ENCODE data around the gene PEDS1. TPM values are rescaled to one million over a fixed set of nuclear protein-coding genes. Genes with fewer than 3 reads are reported as not detected.
A peak's percentile ranks its signal among the peaks of the same experiment; 100 is the strongest.

Gene PEDS1
- total and polyA plus RNA-seq, 2 of the 13 experiments (the other 11 are each of a cell fraction or from before 2014, with no cell fraction given), result 30.5 to 93.9 TPM

DNA sequence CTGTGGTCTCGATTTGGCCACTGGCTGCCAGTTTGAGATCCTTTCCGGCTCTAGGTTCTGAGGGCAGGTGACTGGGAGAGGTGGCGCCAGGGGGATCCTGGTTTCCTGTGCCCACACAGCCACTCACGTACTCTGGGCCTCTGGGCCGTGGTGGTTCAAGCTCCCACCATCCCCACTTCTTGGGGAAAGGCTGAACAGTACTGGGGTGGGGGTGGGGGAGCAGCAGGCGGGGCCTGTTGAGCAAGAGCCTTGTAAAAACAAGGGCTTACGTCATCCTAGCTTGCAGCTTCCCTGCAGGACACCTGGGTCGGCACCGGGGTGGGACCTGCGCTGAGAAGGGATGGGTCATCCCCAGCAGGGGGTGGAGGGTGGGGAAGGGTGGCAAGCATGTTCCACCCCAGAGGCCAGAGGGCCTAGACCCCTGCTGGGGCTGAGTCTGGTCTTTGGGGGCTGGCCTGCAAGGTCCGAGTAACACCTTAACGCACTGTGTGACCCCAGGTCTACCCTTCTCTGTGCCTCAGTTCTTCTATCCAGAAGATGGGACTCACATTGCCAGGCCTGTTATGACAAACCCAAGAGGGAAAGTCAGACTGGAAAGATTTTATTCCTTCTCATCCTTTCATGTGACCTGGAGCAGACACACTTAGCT lies 34.0 kb upstream of the PEDS1 start (continued):
- TF ChIP-seq, protein P1, sequence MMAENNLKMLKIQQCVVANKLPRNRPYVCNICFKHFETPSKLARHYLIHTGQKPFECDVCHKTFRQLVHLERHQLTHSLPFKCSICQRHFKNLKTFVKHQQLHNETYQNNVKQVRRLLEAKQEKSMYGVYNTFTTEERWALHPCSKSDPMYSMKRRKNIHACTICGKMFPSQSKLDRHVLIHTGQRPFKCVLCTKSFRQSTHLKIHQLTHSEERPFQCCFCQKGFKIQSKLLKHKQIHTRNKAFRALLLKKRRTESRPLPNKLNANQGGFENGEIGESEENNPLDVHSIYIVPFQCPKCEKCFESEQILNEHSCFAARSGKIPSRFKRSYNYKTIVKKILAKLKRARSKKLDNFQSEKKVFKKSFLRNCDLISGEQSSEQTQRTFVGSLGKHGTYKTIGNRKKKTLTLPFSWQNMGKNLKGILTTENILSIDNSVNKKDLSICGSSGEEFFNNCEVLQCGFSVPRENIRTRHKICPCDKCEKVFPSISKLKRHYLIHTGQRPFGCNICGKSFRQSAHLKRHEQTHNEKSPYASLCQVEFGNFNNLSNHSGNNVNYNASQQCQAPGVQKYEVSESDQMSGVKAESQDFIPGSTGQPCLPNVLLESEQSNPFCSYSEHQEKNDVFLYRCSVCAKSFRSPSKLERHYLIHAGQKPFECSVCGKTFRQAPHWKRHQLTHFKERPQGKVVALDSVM (CRISPR knock-in tag; IDR thresholded peaks at IDR 0.05), result no peak
- TF ChIP-seq MIER2 (CRISPR knock-in tag; IDR thresholded peaks at IDR 0.05), result no peak
- no peak for TF ChIP-seq HDAC6 (IDR thresholded peaks at IDR 0.05; ENCODE audit: low read depth, low read length)
- peak; percentile 19; the same call in 1 of the 2 replicates for TF ChIP-seq SRY (CRISPR knock-in tag; IDR thresholded peaks at IDR 0.05)
- no peak for TF ChIP-seq SP1 (IDR thresholded peaks at IDR 0.05)
- TF ChIP-seq SP1 (CRISPR knock-in tag; IDR thresholded peaks at IDR 0.05), result no peak
- peak; percentile 73; the same call in 1 of the 2 replicates for TF ChIP-seq ZNF292 (CRISPR knock-in tag; IDR thresholded peaks at IDR 0.05; ENCODE audit: borderline replicate concordance, low read depth)
- TF ChIP-seq DNMT3B (CRISPR knock-in tag; conservative IDR thresholded peaks at IDR 0.05), result no peak
- TF ChIP-seq ZNF296 (CRISPR knock-in tag; conservative IDR thresholded peaks at IDR 0.05), result no peak; the same call in 1 of the 2 replicates
- no peak for TF ChIP-seq ZNF124 (CRISPR knock-in tag; IDR thresholded peaks at IDR 0.05)
- TF ChIP-seq RFX5 (IDR thresholded peaks at IDR 0.05; ENCODE audit: low read depth, low read length), result no peak
- no peak for TF ChIP-seq EEA1 (CRISPR knock-in tag; IDR thresholded peaks at IDR 0.05; ENCODE audit: borderline replicate concordance)
- TF ChIP-seq ZFP36L2 (CRISPR knock-in tag; IDR thresholded peaks at IDR 0.05), result no peak
- TF ChIP-seq, protein P2, sequence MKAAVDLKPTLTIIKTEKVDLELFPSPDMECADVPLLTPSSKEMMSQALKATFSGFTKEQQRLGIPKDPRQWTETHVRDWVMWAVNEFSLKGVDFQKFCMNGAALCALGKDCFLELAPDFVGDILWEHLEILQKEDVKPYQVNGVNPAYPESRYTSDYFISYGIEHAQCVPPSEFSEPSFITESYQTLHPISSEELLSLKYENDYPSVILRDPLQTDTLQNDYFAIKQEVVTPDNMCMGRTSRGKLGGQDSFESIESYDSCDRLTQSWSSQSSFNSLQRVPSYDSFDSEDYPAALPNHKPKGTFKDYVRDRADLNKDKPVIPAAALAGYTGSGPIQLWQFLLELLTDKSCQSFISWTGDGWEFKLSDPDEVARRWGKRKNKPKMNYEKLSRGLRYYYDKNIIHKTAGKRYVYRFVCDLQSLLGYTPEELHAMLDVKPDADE (CRISPR knock-in tag; IDR thresholded peaks at IDR 0.05), result no peak
- TF ChIP-seq, protein P3, sequence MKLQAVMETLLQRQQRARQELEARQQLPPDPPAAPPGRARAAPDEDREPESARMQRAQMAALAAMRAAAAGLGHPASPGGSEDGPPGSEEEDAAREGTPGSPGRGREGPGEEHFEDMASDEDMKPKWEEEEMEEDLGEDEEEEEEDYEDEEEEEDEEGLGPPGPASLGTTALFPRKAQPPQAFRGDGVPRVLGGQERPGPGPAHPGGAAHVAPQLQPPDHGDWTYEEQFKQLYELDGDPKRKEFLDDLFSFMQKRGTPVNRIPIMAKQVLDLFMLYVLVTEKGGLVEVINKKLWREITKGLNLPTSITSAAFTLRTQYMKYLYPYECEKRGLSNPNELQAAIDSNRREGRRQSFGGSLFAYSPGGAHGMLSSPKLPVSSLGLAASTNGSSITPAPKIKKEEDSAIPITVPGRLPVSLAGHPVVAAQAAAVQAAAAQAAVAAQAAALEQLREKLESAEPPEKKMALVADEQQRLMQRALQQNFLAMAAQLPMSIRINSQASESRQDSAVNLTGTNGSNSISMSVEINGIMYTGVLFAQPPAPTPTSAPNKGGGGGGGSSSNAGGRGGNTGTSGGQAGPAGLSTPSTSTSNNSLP (IDR thresholded peaks at IDR 0.05; ENCODE audit: low read depth, low read length), result no peak
- TF ChIP-seq ZNF382 (CRISPR knock-in tag; IDR thresholded peaks at IDR 0.05; ENCODE audit: borderline replicate concordance), result no peak
- TF ChIP-seq ZNF879 (CRISPR knock-in tag; IDR thresholded peaks at IDR 0.05), result peak; percentile 84
- TF ChIP-seq, protein P4, sequence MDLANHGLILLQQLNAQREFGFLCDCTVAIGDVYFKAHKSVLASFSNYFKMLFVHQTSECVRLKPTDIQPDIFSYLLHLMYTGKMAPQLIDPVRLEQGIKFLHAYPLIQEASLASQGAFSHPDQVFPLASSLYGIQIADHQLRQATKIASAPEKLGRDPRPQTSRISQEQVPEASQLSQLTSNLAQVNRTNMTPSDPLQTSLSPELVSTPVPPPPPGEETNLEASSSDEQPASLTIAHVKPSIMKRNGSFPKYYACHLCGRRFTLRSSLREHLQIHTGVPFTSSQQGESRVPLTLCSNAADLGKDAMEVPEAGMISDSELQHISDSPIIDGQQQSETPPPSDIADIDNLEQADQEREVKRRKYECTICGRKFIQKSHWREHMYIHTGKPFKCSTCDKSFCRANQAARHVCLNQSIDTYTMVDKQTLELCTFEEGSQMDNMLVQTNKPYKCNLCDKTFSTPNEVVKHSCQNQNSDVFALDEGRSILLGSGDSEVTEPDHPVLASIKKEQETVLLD (CRISPR knock-in tag; IDR thresholded peaks at IDR 0.05; ENCODE audit: low read depth), result no peak
- TF ChIP-seq, protein P5, sequence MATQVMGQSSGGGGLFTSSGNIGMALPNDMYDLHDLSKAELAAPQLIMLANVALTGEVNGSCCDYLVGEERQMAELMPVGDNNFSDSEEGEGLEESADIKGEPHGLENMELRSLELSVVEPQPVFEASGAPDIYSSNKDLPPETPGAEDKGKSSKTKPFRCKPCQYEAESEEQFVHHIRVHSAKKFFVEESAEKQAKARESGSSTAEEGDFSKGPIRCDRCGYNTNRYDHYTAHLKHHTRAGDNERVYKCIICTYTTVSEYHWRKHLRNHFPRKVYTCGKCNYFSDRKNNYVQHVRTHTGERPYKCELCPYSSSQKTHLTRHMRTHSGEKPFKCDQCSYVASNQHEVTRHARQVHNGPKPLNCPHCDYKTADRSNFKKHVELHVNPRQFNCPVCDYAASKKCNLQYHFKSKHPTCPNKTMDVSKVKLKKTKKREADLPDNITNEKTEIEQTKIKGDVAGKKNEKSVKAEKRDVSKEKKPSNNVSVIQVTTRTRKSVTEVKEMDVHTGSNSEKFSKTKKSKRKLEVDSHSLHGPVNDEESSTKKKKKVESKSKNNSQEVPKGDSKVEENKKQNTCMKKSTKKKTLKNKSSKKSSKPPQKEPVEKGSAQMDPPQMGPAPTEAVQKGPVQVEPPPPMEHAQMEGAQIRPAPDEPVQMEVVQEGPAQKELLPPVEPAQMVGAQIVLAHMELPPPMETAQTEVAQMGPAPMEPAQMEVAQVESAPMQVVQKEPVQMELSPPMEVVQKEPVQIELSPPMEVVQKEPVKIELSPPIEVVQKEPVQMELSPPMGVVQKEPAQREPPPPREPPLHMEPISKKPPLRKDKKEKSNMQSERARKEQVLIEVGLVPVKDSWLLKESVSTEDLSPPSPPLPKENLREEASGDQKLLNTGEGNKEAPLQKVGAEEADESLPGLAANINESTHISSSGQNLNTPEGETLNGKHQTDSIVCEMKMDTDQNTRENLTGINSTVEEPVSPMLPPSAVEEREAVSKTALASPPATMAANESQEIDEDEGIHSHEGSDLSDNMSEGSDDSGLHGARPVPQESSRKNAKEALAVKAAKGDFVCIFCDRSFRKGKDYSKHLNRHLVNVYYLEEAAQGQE (IDR thresholded peaks at IDR 0.05; ENCODE audit: borderline replicate concordance in 1 of 2, low read depth in 1 of 2, low read length in 2 of 2), result no peak
- peak; percentile 77; the same call in 1 of the 2 replicates for TF ChIP-seq ZNF572 (CRISPR knock-in tag; IDR thresholded peaks at IDR 0.05)
- TF ChIP-seq ZNF3 (CRISPR knock-in tag; IDR thresholded peaks at IDR 0.05), result no peak

Measured in HepG2 (cell line).